ENCODE measurements around the gene HSPB8. TPM values are rescaled to one million over a fixed set of nuclear protein-coding genes. Genes with fewer than 3 reads are reported as not detected.
"Not testable (repeated sequence)": the region's sequence is repeated elsewhere in the genome, so short reads cannot be mapped to it uniquely, and the experiment has no call there.

The HSPB8 gene
- total RNA-seq, 1 donor from 2014 or later, result 125 TPM

- DNase-seq (ENCODE audit: low read depth), result no peak
Measured at GRCh38 chr12:119204671-119205285, 26.0 kb downstream of the HSPB8 start.

- no peak for DNase-seq (ENCODE audit: low read depth)
Measured at GRCh38 chr12:119206348-119207062, 27.8 kb downstream of the HSPB8 start.

DNA sequence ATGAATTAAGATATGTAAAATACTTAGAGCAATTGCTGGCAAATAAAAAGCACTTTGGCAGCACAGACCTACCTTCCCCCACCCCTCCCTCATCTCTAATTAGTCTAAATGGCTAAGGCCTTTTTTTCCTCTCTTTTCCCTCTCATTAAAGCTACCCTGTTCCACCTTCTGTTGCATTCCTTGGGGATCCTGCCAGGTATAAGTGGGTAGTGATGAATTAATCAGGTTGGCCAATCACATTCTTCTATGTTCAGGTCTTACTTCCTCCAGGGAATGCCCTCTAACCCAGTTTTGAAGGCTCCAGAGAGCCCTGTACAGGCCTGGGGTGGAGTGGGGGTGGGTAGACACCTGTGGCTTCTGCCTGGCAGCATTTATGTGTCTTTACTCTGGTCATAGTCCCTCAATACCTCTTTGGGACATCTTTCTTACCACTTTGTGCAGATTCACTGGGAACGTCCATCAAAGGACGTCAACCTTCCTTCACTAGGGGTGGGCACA lies 28.4 kb downstream of the HSPB8 start:
- no peak for DNase-seq (ENCODE audit: low read depth)

GRCh38 chr12:119208626-119209061 lies 29.9 kb downstream of the HSPB8 start:
- DNase-seq (ENCODE audit: low read depth), result peak; percentile 71

- DNase-seq (ENCODE audit: low read depth), result no peak
Measured at GRCh38 chr12:119211884-119212283, 33.2 kb downstream of the HSPB8 start.

GRCh38 chr12:119216084-119216483 lies 37.4 kb downstream of the HSPB8 start:
- no peak for DNase-seq (ENCODE audit: low read depth)

DNA sequence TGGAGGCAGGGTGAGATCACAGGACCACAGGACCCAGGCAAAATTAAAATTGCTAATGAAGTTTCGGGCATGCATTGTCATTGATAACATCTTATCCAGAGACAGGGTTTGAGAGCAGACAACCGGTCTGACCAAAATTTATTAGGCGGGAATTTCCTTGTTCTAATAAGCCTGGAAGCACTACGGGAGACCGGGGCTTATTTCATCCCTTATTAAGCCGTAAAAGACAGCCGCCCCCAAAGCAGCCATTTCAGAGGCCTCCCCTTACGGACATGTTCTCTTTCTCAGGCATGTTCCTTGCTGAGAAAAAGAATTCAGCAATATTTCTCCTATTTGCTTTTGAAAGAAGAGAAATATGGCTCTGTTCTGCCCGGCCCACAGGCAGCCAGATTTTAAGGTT lies 40.1 kb downstream of the HSPB8 start:
- DNase-seq (ENCODE audit: low read depth), result not testable (repeated sequence)

DNA sequence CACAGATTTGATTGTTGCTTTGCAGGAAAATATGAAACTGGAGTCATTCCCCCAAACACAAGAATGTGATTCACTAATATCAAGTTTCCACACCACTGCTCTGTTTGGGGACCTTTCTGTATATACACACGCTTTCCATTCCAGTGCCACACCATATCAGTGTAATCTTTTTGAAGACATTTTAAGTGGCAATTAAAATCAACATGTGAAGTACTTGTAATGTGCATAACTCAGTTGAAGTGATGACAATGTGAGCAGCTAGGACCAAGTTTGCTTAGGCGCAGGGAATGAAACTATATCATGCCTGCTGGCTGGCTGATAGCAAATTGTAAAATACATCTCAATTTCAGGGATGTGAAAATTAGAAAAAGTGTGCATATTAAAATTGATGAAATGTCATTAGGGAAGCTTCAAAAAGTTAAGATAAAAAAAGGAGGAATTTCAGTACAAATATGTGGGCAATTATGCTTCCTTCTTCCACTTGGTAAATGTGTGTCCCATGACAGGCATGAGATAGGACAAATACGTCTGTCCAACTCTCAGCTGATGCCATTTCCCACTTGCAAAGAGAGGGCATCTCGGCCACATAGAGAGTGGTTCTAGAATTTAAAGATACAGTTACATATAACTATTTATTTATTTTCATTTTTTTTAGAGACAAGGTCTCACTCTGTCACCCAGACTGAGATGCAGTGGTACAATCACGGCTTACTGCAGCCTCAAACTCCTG lies 43.7 kb downstream of the HSPB8 start:
- no peak for DNase-seq (ENCODE audit: low read depth)

DNA sequence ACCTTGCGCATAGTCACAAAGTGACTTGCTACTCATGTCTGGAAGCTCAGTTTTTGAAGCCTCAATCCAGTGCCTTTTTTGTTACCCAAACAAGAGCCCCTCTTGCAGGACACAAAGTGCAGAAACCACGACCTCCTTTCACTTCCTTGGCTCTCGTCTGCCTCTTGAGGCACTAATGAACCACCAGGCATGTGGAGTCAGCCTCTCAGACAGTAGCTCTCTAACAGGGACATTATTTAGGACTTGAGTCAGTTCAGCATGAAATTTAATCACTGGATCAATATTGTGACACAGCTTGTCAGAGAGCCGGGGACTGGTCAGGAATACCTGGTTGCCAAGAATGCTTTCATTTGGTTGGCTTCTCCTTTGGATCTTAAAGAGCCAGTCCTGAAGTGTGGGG lies 46.7 kb downstream of the HSPB8 start:
- peak; percentile 3 for DNase-seq (ENCODE audit: low read depth)

DNA sequence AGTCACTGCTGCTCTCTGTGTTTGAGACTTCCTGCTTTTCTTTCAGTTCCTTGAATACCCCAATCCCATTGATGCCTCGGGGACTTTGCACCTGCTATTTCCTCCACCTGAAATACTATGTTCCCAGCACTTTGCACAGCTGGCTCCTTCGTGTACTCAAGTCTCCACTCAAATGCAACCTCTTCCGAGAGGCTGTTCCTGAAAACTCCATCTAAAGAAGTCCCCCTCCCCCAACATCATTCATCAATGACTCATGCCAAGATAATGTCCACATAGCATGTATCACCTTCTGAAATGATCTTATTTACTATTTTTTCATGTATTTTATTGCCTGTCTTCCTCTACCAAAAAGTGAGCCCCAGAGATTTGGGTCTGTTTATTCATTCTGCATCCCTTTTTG lies 48.6 kb downstream of the HSPB8 start:
- DNase-seq (ENCODE audit: low read depth), result peak; percentile 11

DNA sequence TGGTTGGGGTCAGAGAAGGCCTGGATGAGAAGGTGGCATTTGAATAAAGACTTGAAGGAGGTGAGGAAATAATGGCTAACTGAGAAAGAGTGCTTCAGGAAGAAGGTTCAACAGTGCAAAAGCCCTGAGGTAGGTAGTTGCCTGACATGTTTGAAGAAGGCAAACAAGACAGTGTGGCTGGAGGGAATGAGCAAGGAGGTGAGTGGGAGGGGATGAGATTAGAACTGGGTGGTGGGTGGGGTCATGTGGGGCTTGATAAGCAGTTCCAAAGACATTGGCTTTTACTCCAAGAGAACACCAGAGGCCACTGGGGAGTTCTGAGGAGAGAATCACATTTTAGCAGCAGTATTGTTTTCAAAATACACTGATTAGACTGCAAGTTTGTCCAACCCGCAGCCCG lies 50.5 kb downstream of the HSPB8 start:
- no peak for DNase-seq (ENCODE audit: low read depth)

- DNase-seq (ENCODE audit: low read depth), result peak; percentile 38
Measured at GRCh38 chr12:119229837-119230236, 51.1 kb downstream of the HSPB8 start.

GRCh38 chr12:119230807-119231206 lies 52.1 kb downstream of the HSPB8 start:
- no peak for DNase-seq (ENCODE audit: low read depth)

DNA sequence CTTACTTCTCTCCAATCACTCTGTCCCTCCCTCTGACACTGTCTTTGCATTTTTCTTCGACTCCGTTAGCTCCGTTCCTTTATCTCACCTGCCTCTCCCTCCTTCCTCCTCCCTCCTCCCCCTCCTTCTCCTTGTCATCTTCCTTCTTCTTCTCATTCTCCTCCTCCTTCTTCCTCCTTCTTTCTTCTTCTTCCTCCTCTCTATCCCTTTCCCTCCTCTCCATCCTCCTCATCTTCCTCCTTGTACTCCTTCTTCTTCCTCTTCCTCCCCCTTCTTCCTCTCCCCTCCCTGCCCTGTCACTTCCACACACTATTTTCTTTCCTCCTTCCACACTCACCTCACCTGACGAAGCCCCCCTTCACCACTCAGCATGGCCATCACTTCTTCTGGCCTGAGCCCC lies 53.0 kb downstream of the HSPB8 start:
- no peak for DNase-seq (ENCODE audit: low read depth)

DNA sequence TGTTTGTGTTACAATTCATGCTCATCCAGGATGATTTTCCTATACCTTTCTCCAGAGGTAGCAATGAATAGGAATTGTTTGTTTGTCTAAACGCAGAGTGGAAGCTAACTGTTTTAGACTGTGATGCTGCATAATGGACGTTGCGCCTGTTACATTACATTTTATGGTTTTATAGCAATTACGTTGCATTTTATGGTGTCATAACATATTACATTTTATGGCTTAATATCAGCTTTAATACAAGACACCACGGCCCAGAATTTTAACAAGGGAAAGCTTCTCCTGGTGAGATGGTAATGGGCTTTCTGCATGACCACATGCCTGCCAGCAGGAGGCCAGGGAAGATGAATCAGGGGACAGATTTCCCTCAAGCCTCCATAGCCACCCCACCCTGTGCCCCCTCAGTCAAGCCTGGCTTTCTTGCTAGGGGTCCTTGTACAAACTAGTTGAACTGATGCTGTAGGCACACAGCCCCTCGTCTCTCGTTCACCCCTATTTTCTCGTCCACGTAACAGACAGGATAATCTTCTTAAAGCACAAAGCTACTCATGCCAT lies 56.5 kb downstream of the HSPB8 start:
- DNase-seq (ENCODE audit: low read depth), result no peak

DNA sequence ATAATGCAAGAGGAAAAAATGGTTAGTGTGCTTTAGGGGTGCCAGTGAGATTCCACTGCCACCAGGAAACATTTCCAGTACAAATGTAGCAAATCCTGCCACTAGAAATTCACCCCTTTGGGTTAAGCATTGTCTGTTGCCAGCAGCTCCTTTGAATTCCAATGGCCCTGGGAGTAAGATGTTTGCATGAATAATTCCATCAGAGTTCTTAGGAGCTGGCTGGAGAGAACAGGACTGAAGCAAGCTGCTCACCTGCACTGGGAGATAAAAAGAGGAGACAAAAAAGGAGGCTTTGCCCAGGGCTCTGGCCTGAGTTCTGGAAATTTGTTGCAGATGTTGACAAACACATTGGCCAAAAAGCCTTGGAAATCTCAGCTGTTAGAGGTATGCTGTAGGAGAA lies 57.6 kb downstream of the HSPB8 start:
- no peak for DNase-seq (ENCODE audit: low read depth)

DNA sequence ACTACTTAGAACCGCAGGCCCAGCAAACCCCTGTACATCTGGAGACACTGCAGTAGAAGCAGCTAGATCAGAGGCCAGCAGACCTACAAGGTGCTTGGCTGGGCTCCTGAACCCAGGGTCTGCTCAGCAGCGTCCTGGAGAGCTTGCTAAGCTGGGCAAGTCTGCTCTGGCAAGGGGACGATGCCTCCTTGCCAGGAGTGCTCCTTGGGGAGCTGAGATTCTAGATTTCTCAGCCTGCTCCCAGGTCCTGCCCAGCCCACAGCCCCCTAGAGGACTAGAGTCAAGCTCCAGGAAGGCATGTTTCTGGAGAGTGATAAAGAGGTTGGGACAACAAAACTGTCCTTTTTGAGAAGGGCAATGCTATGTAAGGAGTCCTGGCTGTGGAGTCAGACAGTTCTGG lies 60.3 kb downstream of the HSPB8 start:
- DNase-seq (ENCODE audit: low read depth), result no peak

DNA sequence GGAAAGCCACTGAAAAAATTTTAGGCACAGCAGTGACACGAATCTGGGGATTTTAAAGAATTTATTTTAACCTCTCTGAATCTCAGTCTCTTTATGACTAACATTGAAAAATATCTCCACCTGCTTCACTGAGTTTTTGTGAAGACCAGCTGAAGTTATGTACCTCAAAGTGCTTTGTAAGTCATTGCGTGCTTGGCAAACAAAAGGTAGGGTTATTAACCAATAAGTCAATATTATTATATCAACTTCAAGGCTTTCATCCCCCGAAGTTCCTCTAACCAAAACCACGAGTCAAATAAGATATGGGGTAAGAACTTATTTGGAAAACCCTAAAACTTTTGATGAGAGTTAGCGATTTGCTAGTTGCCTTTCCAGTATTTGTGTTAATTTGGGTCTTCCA lies 62.3 kb downstream of the HSPB8 start:
- DNase-seq (ENCODE audit: low read depth), result no peak

DNA sequence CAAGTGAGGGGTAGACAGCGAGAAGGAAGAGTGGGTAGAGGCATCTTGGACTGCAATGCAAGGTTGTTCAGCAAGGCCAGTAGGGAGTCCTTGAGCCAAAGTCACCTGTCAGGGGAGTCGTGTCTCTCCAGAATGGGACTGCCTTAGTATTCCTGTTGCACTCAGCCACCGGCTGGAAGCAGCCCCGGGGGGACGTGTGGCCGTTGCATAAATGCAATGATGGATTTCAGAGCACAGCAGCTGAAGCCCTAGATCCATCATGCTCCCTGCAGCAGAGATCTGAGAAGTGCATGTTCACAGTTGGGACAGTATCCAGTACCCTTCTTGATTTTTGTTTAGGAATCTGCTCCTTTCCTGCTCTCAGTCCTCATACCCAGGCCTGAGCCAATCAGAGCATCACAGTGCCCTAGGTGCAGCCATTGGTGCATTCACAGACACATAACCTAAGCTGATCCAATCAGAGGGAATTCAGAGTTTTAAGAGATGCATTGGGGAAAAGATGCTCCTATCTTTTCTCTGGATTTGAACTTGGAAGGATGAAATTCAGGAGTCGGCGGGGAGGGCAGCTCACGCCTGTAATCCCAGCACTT lies 62.9 kb downstream of the HSPB8 start:
- no peak for DNase-seq (ENCODE audit: low read depth)
